SH-SY5Y (cell line): Measurements from ENCODE around the gene ABLIM2.

Experiments
- GATA2 ChIP-seq: IDR thresholded peaks from 2 replicates; pipeline ENCODE4 v1.6.1; 2011; ENCODE audit warnings: mild to moderate bottlenecking, low read depth, low read length
- GATA3 ChIP-seq: IDR thresholded peaks from 2 replicates; pipeline ENCODE4 v1.6.1; 2011; ENCODE audit warnings: low read depth, mild to moderate bottlenecking, low read length, moderate library complexity

The ABLIM2 gene

GRCh38 chr4:8086783-8087445 lies 71.7 kb downstream of the ABLIM2 start:
- TF ChIP-seq GATA2 (no peak), GATA3 (no peak)

- TF ChIP-seq GATA2 (no peak), GATA3 (no peak)
These were observed 73.0 kb downstream of the ABLIM2 start for GRCh38 chr4:8085491-8086117.

DNA sequence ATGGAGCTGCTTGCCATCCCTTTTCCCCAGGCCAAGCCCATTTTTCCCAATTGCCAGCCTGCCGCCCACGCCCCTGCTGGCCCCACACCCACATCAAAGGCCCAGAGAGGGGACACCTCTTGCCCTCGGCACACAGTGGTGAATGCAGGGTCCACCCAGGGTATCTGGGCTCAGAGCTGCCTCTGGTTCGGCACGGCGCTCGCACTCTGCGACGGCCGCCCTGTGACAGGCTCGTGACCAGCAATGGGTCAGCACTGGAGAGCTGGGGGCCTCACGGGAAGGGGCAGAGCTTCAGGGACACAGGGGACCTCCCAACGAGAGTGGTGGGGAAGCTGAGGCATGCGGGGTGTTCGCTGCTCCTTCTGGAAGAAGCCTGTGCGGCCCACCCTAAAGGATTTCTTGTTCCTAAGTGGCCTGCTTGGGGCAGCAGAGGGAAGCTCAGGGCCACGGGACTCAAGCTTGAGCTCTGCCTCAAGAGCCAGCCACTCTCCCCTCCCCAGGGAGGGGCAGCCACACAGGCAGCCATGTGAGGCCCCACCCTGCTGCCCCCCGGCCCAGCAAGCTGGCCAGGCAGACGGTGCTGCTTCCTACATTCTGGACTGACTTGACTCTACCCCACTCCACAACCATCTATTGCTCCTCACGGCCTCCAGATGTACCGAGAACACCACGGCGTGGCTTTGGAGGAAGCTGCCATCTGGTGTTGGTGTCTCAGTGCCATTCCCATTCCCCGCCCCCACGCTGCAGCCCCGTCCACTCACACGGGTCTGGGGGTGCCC lies 73.7 kb downstream of the ABLIM2 start:
- TF ChIP-seq GATA3, result no peak
- TF ChIP-seq GATA2, result no peak

- TF ChIP-seq GATA3 (no peak), GATA2 (no peak)
These were observed 74.5 kb downstream of the ABLIM2 start for GRCh38 chr4:8084031-8084660.

DNA sequence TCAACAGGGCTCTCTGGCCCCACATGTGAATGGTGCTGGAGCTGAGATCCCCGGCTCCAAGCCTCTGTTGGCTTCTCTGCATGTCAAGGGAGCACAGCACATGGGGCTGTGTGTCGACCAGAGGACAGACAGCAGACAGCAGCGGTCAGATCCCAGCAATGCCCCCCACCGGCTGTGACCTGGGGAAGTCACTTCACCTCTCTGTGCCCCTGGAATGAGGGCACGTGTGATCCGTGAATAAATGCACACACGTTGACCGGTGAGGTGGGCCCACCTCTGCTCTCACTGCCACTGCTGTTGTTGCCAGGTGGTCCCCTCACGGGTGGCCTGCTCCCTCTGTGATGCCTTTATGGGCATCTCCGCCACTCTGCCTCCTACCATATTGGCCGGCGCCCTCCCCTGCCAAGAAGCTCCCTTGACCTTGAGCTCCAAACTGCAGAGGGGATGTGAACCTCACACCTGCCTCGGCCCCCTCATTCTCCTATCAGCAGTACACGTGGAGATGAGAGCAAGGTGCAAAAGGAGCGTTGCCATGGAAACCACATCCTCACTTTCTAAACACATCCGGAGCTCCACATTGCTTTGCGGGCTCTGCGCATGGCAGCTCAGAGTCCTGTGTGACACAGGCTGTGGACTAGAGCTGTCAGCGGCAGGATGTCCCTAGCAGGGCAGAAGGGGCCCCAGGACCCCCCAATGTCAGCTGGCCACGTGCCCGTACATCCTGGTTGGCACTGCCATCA lies 75.4 kb downstream of the ABLIM2 start:
- TF ChIP-seq GATA3 (no peak), GATA2 (no peak)

DNA sequence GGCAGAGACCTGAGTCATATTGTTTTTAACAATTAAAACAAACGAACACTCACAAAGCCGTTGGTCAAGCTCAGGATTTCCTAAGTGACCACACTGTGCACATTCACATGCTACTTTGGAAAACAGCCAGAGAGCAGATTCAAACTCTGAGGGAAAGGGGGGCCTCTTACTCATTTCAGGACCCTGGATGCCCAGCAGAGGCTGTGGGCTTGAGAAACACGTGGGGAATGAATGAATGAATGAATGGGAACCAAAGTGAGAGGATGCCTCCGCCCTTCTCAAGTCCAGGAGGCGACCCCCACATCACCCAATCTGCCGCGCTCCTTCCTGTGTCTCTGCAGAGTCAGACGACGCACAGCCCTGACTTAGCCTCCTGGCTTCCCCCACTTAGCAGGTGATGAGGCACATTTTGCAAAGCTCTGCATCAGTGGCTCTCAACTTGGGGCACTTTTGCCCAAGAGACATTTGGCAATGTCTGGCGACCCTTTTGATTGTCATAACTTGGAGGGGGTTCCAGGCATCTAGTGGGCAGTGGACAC lies 76.0 kb downstream of the ABLIM2 start:
- TF ChIP-seq GATA3, result no peak
- no peak for TF ChIP-seq GATA2

- no peak for TF ChIP-seq GATA2
- no peak for TF ChIP-seq GATA3
These were observed 76.7 kb downstream of the ABLIM2 start for GRCh38 chr4:8081621-8082516.

DNA sequence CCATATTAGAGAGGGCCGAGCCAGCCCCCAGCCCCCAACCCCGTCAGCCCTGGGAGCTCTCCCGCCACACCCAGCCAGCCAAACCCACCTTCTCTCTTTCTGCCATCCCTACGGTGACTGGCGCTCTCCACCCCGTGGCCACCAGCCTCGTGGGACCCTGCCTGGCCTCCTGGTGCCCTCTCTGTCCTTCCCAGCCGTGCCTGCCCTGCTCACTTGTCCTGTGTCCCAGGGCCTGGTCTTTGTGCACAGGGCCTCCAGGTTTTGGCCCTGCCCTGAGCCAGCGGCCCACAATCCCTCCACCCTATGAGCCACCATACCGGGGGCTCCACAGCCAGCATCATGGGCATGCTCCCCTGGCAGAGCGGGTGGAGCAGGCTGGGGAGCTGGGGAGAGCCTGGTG lies 77.4 kb downstream of the ABLIM2 start:
- TF ChIP-seq GATA3 (no peak), GATA2 (no peak)

DNA sequence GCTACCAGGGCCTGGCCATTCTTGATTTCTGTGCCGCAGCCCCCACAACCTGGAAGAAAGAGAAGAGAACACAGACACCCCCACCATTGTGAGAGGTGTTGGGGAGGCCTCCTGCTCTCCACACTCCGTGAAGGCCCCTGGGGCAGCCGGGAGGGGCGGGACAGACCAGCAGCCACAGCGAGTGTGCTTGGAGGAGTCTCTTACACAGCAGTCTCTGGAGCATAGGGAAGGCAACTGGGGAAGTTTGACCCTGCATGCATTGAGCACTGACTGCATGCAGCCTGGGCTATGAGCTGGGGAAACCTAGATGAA lies 77.9 kb downstream of the ABLIM2 start:
- TF ChIP-seq GATA3 (no peak), GATA2 (no peak)

GRCh38 chr4:8079916-8080753 lies 78.5 kb downstream of the ABLIM2 start:
- TF ChIP-seq GATA2, result no peak
- TF ChIP-seq GATA3, result no peak

- TF ChIP-seq GATA2, result peak; percentile 65
- TF ChIP-seq GATA3, result no peak
These were observed 79.4 kb downstream of the ABLIM2 start for GRCh38 chr4:8079031-8079885.

DNA sequence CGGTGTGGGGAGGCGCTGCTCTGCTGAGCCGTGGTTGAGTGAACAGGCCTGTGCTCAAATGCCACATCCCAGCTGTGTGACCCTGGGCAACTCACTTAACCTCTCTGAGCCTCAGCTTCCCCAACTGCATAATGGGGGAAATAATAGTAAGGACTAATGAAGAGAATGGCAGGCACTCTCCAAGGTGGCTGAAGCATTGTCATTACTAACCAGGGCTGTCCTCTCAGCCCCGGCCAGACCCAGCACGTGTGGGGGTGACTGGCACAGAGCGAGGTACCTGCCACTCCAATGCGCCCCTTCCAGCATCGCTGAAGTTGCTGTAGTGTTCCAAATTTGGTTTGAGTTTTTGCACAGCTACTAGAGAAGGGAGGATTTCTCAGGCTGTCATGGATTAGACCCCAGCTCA lies 80.0 kb downstream of the ABLIM2 start:
- no peak for TF ChIP-seq GATA2
- TF ChIP-seq GATA3, result no peak
